Central memory CD8-positive, alpha-beta T cell (primary cell): Measurements from ENCODE around the gene HLTF.

Source experiments
- ATAC-seq: fragments of 150-1000 bp; cut with Tn5 transposase; replicated peaks from 2 replicates; pipeline ENCODE4 v1.10.0; 2022; ENCODE audit warnings: mild to moderate bottlenecking, moderate FRiP score, moderate number of reproducible peaks; ENCODE audit not compliant: poor library complexity, severe bottlenecking; ENCODE audit errors: extremely low read depth
- DNase-seq, 2 donors: peaks; one replicate each; pipeline ENCODE4 v3.0.0; 2021; ENCODE audit warnings: low spot score in 2 of 2
- H3K27ac Mint-ChIP-seq: one replicate; pipeline ENCODE4 v1.8.0; 2022; ENCODE audit warnings: low read depth, mild to moderate bottlenecking, moderate library complexity, mixed read lengths
- H3K27me3 Mint-ChIP-seq: one replicate; pipeline ENCODE4 v1.8.0; 2022; ENCODE audit warnings: mixed read lengths
- H3K36me3 Mint-ChIP-seq: one replicate; pipeline ENCODE4 v1.8.0; 2022; ENCODE audit warnings: mild to moderate bottlenecking, moderate library complexity, mixed read lengths; ENCODE audit not compliant: insufficient read depth
- H3K4me1 Mint-ChIP-seq: one replicate; pipeline ENCODE4 v1.8.0; 2022; ENCODE audit warnings: mixed read lengths
- H3K4me3 Mint-ChIP-seq: one replicate; pipeline ENCODE4 v1.8.0; 2022; ENCODE audit warnings: mild to moderate bottlenecking, moderate library complexity, mixed read lengths
- H3K9me3 Mint-ChIP-seq: one replicate; pipeline ENCODE4 v1.8.0; 2022; ENCODE audit warnings: mixed read lengths

HLTF gene

GRCh38 chr3:149086232-149086988 lies at the start of gene HLTF:
TSS of gene HLTF (minus strand) at chr3:149086533. CDS start at chr3:149086336, 197 bp downstream.
- ATAC-seq (peak; percentile 97), DNase-seq (peak; percentile 78 to 84)
- peak within 1 kb of the TSS; percentile 76 for H3K27ac Mint-ChIP-seq
- peaks cover 14% of the 10 kb centered on the region for H3K36me3 Mint-ChIP-seq
- no peaks in the 10 kb centered on the region for H3K27me3 Mint-ChIP-seq
- H3K4me1 Mint-ChIP-seq: peaks cover 20% of the 10 kb centered on the region
- peak within 1 kb of the TSS; percentile 96 for H3K4me3 Mint-ChIP-seq
- no peaks in the 10 kb centered on the region for H3K9me3 Mint-ChIP-seq

- no peaks in the 10 kb centered on the region for H3K9me3 Mint-ChIP-seq
- DNase-seq (no peak), ATAC-seq (no peak)
- no peaks in the 10 kb centered on the region for H3K27me3 Mint-ChIP-seq
- H3K36me3 Mint-ChIP-seq: peaks cover 16% of the 10 kb centered on the region
- peak overlapping the region; percentile 41 for H3K27ac Mint-ChIP-seq
- H3K4me1 Mint-ChIP-seq: peaks cover 74% of the 10 kb centered on the region
- H3K4me3 Mint-ChIP-seq: no peak overlapping the region
These were observed 48.2 kb upstream of the HLTF start for GRCh38 chr3:149134575-149134974.

GRCh38 chr3:149131589-149131988 lies 45.3 kb upstream of the HLTF start:
- ATAC-seq: no peak
- H3K4me1 Mint-ChIP-seq: peaks cover 59% of the 10 kb centered on the region

GRCh38 chr3:149129326-149130205 lies 43.2 kb upstream of the HLTF start, which contains the start of gene HPS3:
TSS of gene HPS3 (plus strand) at chr3:149129638. CDS start at chr3:149129724, 86 bp downstream.
- no peaks in the 10 kb centered on the region for H3K9me3 Mint-ChIP-seq
- peak within 1 kb of the TSS; percentile 97 for H3K4me3 Mint-ChIP-seq
- peak within 1 kb of the TSS; percentile 94 for H3K27ac Mint-ChIP-seq
- H3K4me1 Mint-ChIP-seq: peaks cover 44% of the 10 kb centered on the region
- ATAC-seq (peak; percentile 79), DNase-seq (peak; percentile 54 to 62)
- peaks cover 21% of the 10 kb centered on the region for H3K36me3 Mint-ChIP-seq
- H3K27me3 Mint-ChIP-seq: peaks cover 6% of the 10 kb centered on the region

More at GRCh38 chr3:149131589-149131988, 45.3 kb upstream of the HLTF start:
- Mint-ChIP-seq H3K27me3 (no peaks in the 10 kb centered on the region), H3K27ac (peak overlapping the region; percentile 94), H3K36me3 (peaks cover 21% of the 10 kb centered on the region), H3K9me3 (no peaks in the 10 kb centered on the region), H3K4me3 (peak overlapping the region; percentile 97)
- DNase-seq: no peak

- DNase-seq (no peak), ATAC-seq (no peak)
- Mint-ChIP-seq H3K27me3 (peaks cover 7% of the 10 kb centered on the region), H3K4me1 (peaks cover 37% of the 10 kb centered on the region), H3K9me3 (no peaks in the 10 kb centered on the region), H3K36me3 (peaks cover 21% of the 10 kb centered on the region), H3K27ac (peak overlapping the region; percentile 94), H3K4me3 (peak overlapping the region; percentile 97)
These were observed 42.5 kb upstream of the HLTF start for GRCh38 chr3:149128821-149129220.

GRCh38 chr3:149122721-149123578 lies 36.6 kb upstream of the HLTF start:
- peaks cover 7% of the 10 kb centered on the region for H3K27me3 Mint-ChIP-seq
- H3K4me1 Mint-ChIP-seq: no peaks in the 10 kb centered on the region
- no peak overlapping the region for H3K27ac Mint-ChIP-seq
- no peak for DNase-seq
- no peak for ATAC-seq
- no peaks in the 10 kb centered on the region for H3K36me3 Mint-ChIP-seq
- no peak overlapping the region for H3K4me3 Mint-ChIP-seq
- H3K9me3 Mint-ChIP-seq: no peaks in the 10 kb centered on the region

GRCh38 chr3:149120051-149120972 lies 34.0 kb upstream of the HLTF start:
- no peak overlapping the region for H3K4me3 Mint-ChIP-seq
- no peaks in the 10 kb centered on the region for H3K9me3 Mint-ChIP-seq
- peak overlapping the region; percentile 54 for H3K27ac Mint-ChIP-seq
- no peak for DNase-seq
- H3K36me3 Mint-ChIP-seq: no peaks in the 10 kb centered on the region
- peaks cover 7% of the 10 kb centered on the region for H3K27me3 Mint-ChIP-seq
- peak; percentile 75 for ATAC-seq
- no peaks in the 10 kb centered on the region for H3K4me1 Mint-ChIP-seq

GRCh38 chr3:149119466-149119865 lies 33.1 kb upstream of the HLTF start:
- Mint-ChIP-seq H3K9me3 (no peaks in the 10 kb centered on the region), H3K36me3 (no peaks in the 10 kb centered on the region), H3K27ac (no peak overlapping the region), H3K4me3 (no peak overlapping the region), H3K27me3 (no peaks in the 10 kb centered on the region), H3K4me1 (no peaks in the 10 kb centered on the region)
- ATAC-seq: no peak
- DNase-seq: no peak

GRCh38 chr3:149118724-149119123 lies 32.4 kb upstream of the HLTF start:
- Mint-ChIP-seq H3K4me1 (no peaks in the 10 kb centered on the region), H3K9me3 (no peaks in the 10 kb centered on the region), H3K27ac (no peak overlapping the region), H3K4me3 (no peak overlapping the region), H3K27me3 (no peaks in the 10 kb centered on the region), H3K36me3 (no peaks in the 10 kb centered on the region)
- ATAC-seq (no peak), DNase-seq (no peak)

- DNase-seq: no peak
- no peak for ATAC-seq
These were observed 28.8 kb upstream of the HLTF start for GRCh38 chr3:149115114-149115513.

GRCh38 chr3:149114458-149114857 lies 28.1 kb upstream of the HLTF start:
- Mint-ChIP-seq H3K36me3 (no peaks in the 10 kb centered on the region), H3K4me1 (no peaks in the 10 kb centered on the region), H3K9me3 (no peaks in the 10 kb centered on the region), H3K27me3 (no peaks in the 10 kb centered on the region), H3K27ac (no peak overlapping the region), H3K4me3 (no peak overlapping the region)
- DNase-seq (no peak), ATAC-seq (no peak)

More at GRCh38 chr3:149115114-149115513, 28.8 kb upstream of the HLTF start:
- Mint-ChIP-seq H3K27me3 (no peaks in the 10 kb centered on the region), H3K36me3 (no peaks in the 10 kb centered on the region), H3K27ac (no peak overlapping the region), H3K9me3 (no peaks in the 10 kb centered on the region), H3K4me3 (no peak overlapping the region), H3K4me1 (no peaks in the 10 kb centered on the region)
